IMR-90 (cell line): ENCODE data around the gene PRDM15. TPM values are rescaled to one million over a fixed set of nuclear protein-coding genes. Genes with fewer than 3 reads are reported as not detected.

ENCODE experiments used
- ATAC-seq: fragments of 200-7000 bp; cut with Tn5 transposase; 2 replicates; pipeline ENCODE4 v1.9.1; 2020; ENCODE audit warnings: low read depth, mild to moderate bottlenecking, moderate library complexity
- BruUV-seq: library from RNA; stranded (reverse); fragments of 400-500 nt; replicated peaks from 2 replicates; lab custom pipeline; 2021; lab: Mats Ljungman, UMichigan
- CTCF ChIA-PET: fragments of 300-600 bp; formaldehyde crosslinking; extraction: SDS; loops from one replicate; lab custom pipeline; 2021; ENCODE audit warnings: antibody characterized with exemption; lab: Yijun Ruan, JAX
- POLR2A ChIA-PET: fragments of 300-600 bp; sonication (Branson Sonifier 250); formaldehyde crosslinking; loops from one replicate; lab custom pipeline; 2022; ENCODE audit warnings: antibody characterized with exemption; ENCODE audit not compliant: unreplicated experiment; lab: Charles Lee
- DNase-seq: peaks from one replicate; pipeline ENCODE4 v3.0.0; 2013
- H2AFZ ChIP-seq: replicated peaks from 2 replicates; pipeline ENCODE3; 2013; ENCODE audit warnings: low read length, mild to moderate bottlenecking; ENCODE audit not compliant: poor library complexity
- H2AK5ac ChIP-seq: 2 replicates; pipeline ENCODE4 v1.6.1; 2013; ENCODE audit warnings: low read depth, low read length, inconsistent platforms
- H2AK9ac ChIP-seq: replicated peaks from 2 replicates; pipeline ENCODE3; 2013; ENCODE audit warnings: mild to moderate bottlenecking, low read depth, low read length, moderate library complexity; ENCODE audit not compliant: poor library complexity
- H2BK120ac ChIP-seq: 2 replicates; pipeline ENCODE4 v1.6.1; 2013; ENCODE audit warnings: low read depth, low read length, inconsistent platforms
- H2BK15ac ChIP-seq: 3 replicates; pipeline ENCODE4 v1.6.1; 2013; ENCODE audit warnings: low read depth, low read length, inconsistent platforms
- H2BK20ac ChIP-seq: 2 replicates; pipeline ENCODE4 v1.6.1; 2013; ENCODE audit warnings: low read depth, mild to moderate bottlenecking, inconsistent platforms, low read length, moderate library complexity
- H2BK5ac ChIP-seq: 2 replicates; pipeline ENCODE4 v1.6.1; 2013; ENCODE audit warnings: mild to moderate bottlenecking, low read depth, low read length, inconsistent platforms; ENCODE audit not compliant: poor library complexity, severe bottlenecking
- H3K14ac ChIP-seq: replicated peaks from 2 replicates; pipeline ENCODE4 v1.6.1; 2013; ENCODE audit warnings: low read depth, low read length, inconsistent platforms
- H3K18ac ChIP-seq: 2 replicates; pipeline ENCODE4 v1.6.1; 2013; ENCODE audit warnings: low read depth, low read length, control low read depth
- H3K23ac ChIP-seq: 2 replicates; pipeline ENCODE4 v1.6.1; 2013; ENCODE audit warnings: low read depth, low read length, inconsistent platforms
- H3K27ac ChIP-seq: 2 replicates; pipeline ENCODE4 v1.5.1; 2013; ENCODE audit warnings: mild to moderate bottlenecking, control low read depth, low read length; ENCODE audit not compliant: insufficient read depth
- H3K27me3 ChIP-seq: 2 replicates; pipeline ENCODE4 v1.6.1; 2013; ENCODE audit warnings: low read length; ENCODE audit not compliant: control insufficient read depth, insufficient read depth
- H3K36me3 ChIP-seq: 2 replicates; pipeline ENCODE4 v1.6.1; 2013; ENCODE audit warnings: low read length, mixed read lengths; ENCODE audit not compliant: control insufficient read depth, insufficient read depth
- H3K4ac ChIP-seq: 2 replicates; pipeline ENCODE4 v1.6.1; 2013; ENCODE audit warnings: low read depth, low read length, inconsistent platforms
- H3K4me1 ChIP-seq: 2 replicates; pipeline ENCODE4 v1.6.1; 2013; ENCODE audit warnings: low read length, mixed read lengths; ENCODE audit not compliant: control insufficient read depth, insufficient read depth
- H3K4me2 ChIP-seq: 2 replicates; pipeline ENCODE4 v1.6.1; 2013; ENCODE audit warnings: low read depth, mild to moderate bottlenecking, control low read depth, low read length, moderate library complexity
- H3K4me3 ChIP-seq: 2 replicates; pipeline ENCODE4 v1.5.1; 2013; ENCODE audit warnings: low read depth, mild to moderate bottlenecking, control low read depth, low read length, moderate library complexity; ENCODE audit not compliant: insufficient read depth
- H3K56ac ChIP-seq: 2 replicates; pipeline ENCODE4 v1.6.1; 2013; ENCODE audit warnings: low read length, inconsistent platforms; ENCODE audit not compliant: insufficient read depth; ENCODE audit errors: extremely low read depth
- H3K79me1 ChIP-seq, 2 experiments: 2 replicates each; pipeline ENCODE4 v1.6.1; 2013; ENCODE audit warnings: low read length in 2 of 2, inconsistent platforms in 1 of 2, low read depth in 1 of 2
- H3K9ac ChIP-seq: 2 replicates; pipeline ENCODE4 v1.6.1; 2013; ENCODE audit warnings: low read depth, low read length, control low read depth
- H3K9me1 ChIP-seq: 2 replicates; pipeline ENCODE4 v1.6.1; 2013; ENCODE audit warnings: low read length, inconsistent platforms; ENCODE audit not compliant: insufficient read depth
- H3K9me3 ChIP-seq: 2 replicates; pipeline ENCODE4 v1.6.1; 2013; ENCODE audit warnings: low read length; ENCODE audit not compliant: control insufficient read depth, insufficient read depth
- H4K20me1 ChIP-seq: 2 replicates; pipeline ENCODE4 v1.6.1; 2013; ENCODE audit warnings: low read length, inconsistent platforms; ENCODE audit not compliant: insufficient read depth
- H4K5ac ChIP-seq: 2 replicates; pipeline ENCODE4 v1.6.1; 2013; ENCODE audit warnings: mild to moderate bottlenecking, low read depth, low read length, control low read depth
- H4K8ac ChIP-seq, 2 experiments: 2 replicates each; pipeline ENCODE4 v1.6.1; 2013; ENCODE audit warnings: low read depth in 2 of 2, low read length in 2 of 2, control low read depth in 1 of 2, inconsistent platforms in 1 of 2
- H4K91ac ChIP-seq: 2 replicates; pipeline ENCODE4 v1.6.1; 2013; ENCODE audit warnings: low read depth, low read length, inconsistent platforms; ENCODE audit not compliant: insufficient read depth
- FOS ChIP-seq: fragments of 150-350 bp; IDR thresholded peaks from 2 replicates; pipeline ENCODE4 v1.6.1; 2016; ENCODE audit warnings: low read depth, low read length
- MAZ ChIP-seq: IDR thresholded peaks from 2 replicates; pipeline ENCODE4 v1.6.1; 2012; ENCODE audit warnings: low read depth, mild to moderate bottlenecking, low read length, improper control_type of control experiment, moderate library complexity, borderline replicate concordance
- MXI1 ChIP-seq: IDR thresholded peaks from 2 replicates; pipeline ENCODE4 v1.6.1; 2012; ENCODE audit warnings: low read depth, mild to moderate bottlenecking, low read length, moderate library complexity, borderline replicate concordance
- NFE2L2 ChIP-seq: fragments of 150-350 bp; IDR thresholded peaks from 2 replicates; pipeline ENCODE4 v1.6.1; 2016; ENCODE audit warnings: low read depth, mild to moderate bottlenecking, low read length
- POLR2A ChIP-seq: IDR thresholded peaks from 2 replicates; pipeline ENCODE4 v1.6.1; 2012; ENCODE audit warnings: mild to moderate bottlenecking, low read depth, low read length
- RAD21 ChIP-seq: IDR thresholded peaks from 2 replicates; pipeline ENCODE4 v1.6.1; 2012; ENCODE audit warnings: low read length, improper control_type of control experiment
- RCOR1 ChIP-seq: IDR thresholded peaks from 2 replicates; pipeline ENCODE4 v1.6.1; 2012; ENCODE audit warnings: mild to moderate bottlenecking, low read length, improper control_type of control experiment; ENCODE audit not compliant: insufficient replicate concordance
- WGBS, 2 experiments: methylation state at CpG; one replicate each; pipeline versions ENCODE4 v1.1.5 to v1.1.7; 2013; ENCODE audit warnings: missing lambda C conversion rate in 2 of 2; ENCODE audit not compliant: insufficient read length in 1 of 2; ENCODE audit errors: extremely low coverage in 2 of 2; 5-methylcytosine and 5-hydroxymethylcytosine counted together
- dilution Hi-C: fragments of 300-500 bp; cut with HindIII; formaldehyde crosslinking; loops from one replicate; pipeline ENCODE4 v1.14.3; 2018; ENCODE audit warnings: low sequenced_read_pairs; ENCODE audit not compliant: unreplicated experiment
- in situ Hi-C: fragments of 300-500 bp; cut with MboI; formaldehyde crosslinking; loops from 3 replicates; pipeline ENCODE4 v1.14.3; 2019; ENCODE audit warnings: low sequenced_read_pairs, inconsistent platforms, mixed read lengths
- intact Hi-C: fragments of 100-400 bp; cut with micrococcal nuclease; formaldehyde crosslinking; loops from 2 replicates; pipeline ENCODE4 v1.10.0; 2022
- polyA plus RNA-seq, 3 experiments: library from polyadenylated mRNA; depleted of rRNA; stranded (reverse); fragments of >200 nt; gene quantifications; 2 replicates each; pipeline ENCODE4 v1.2.3, GENCODE V29; 2012; ENCODE audit warnings: low replicate concordance in 1 of 3
- total RNA-seq: library from RNA; depleted of rRNA; stranded (reverse); fragments of >200 nt; gene quantifications from 2 replicates; pipeline ENCODE4 v1.2.3, GENCODE V29; 2012
- TF ChIP-seq, protein P1 (sequence below): conservative IDR thresholded peaks from 2 replicates; pipeline ENCODE4 v1.5.1; 2012; ENCODE audit warnings: mild to moderate bottlenecking, low read depth, low read length, improper control_type of control experiment

PRDM15 gene
- total and polyA plus RNA-seq, 2 of the 4 experiments (the other 2 are of a cell fraction), result 7.3 to 8.8 TPM

DNA sequence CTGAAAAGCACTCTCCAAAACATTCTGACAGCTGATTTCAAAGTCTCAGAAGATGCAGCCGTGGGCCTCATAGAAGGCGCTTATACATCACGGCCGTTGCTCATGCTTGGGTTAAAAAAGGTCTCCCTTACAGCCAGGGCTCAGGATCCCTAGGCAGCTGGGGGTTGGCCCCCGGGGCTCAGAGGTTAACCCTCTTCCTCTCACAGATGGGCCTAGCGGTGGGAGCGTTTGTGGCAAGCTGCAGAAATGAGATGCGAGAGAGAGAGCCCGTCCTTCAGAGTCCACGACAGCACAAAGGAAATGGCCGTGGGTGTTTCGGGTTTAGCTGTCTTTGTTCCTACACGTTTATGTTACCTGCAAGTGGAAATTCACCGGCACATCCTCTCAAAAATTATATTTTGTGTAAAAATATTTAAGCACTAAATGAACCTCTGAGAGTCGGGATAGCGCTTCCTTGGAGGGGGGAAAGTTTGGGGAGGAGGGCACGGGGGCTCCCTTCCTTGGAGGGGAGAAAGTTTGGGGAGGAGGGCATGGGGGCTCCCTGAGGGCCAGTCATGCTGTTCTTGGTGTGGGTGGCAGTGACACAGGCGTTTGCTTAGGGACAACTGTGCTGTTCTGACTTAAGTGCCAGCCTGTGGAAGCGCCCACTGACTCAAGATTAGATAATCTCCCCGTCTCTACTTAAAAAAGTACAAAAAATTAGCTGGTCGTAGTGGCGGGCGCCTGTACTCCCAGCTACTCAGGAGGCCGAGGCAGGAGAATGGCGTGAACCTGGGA, 20.5 kb upstream of the PRDM15 start:
- no peak for TF ChIP-seq RCOR1
- TF ChIP-seq, protein P1, sequence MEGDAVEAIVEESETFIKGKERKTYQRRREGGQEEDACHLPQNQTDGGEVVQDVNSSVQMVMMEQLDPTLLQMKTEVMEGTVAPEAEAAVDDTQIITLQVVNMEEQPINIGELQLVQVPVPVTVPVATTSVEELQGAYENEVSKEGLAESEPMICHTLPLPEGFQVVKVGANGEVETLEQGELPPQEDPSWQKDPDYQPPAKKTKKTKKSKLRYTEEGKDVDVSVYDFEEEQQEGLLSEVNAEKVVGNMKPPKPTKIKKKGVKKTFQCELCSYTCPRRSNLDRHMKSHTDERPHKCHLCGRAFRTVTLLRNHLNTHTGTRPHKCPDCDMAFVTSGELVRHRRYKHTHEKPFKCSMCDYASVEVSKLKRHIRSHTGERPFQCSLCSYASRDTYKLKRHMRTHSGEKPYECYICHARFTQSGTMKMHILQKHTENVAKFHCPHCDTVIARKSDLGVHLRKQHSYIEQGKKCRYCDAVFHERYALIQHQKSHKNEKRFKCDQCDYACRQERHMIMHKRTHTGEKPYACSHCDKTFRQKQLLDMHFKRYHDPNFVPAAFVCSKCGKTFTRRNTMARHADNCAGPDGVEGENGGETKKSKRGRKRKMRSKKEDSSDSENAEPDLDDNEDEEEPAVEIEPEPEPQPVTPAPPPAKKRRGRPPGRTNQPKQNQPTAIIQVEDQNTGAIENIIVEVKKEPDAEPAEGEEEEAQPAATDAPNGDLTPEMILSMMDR, result no peak
- no peak for TF ChIP-seq RAD21
- no peak for TF ChIP-seq POLR2A
- no peak for TF ChIP-seq MXI1
- TF ChIP-seq MAZ, result no peak
- TF ChIP-seq FOS, result no peak
- no peak for TF ChIP-seq NFE2L2
- H2AK9ac ChIP-seq, result no peak overlapping the region
- no peak overlapping the region for H3K27ac ChIP-seq
- peaks cover 4 to 7% of the 10 kb centered on the region in 2 experiments; a peak in 2 of 4 replicates for H3K79me1 ChIP-seq
- no peaks in the 10 kb centered on the region for H3K9me3 ChIP-seq
- no peak overlapping the region for H3K14ac ChIP-seq
- intact Hi-C loops (no loop called here), dilution Hi-C loops (no loop called here), in situ Hi-C loops (no loop called here)
- DNase-seq (no peak), ATAC-seq (no peak)
- H4K8ac ChIP-seq, result no peak overlapping the region
- H3K4me3 ChIP-seq, result no peak overlapping the region
- no peak overlapping the region for H2AFZ ChIP-seq
- H3K56ac ChIP-seq, result no peak overlapping the region
- H3K4me2 ChIP-seq, result no peak overlapping the region
- ChIA-PET POLR2A (no interaction called here), CTCF (no interaction called here)
- H3K27me3 ChIP-seq, result no peaks in the 10 kb centered on the region
- WGBS, 2 experiments, result 100% methylated on average over 4 of the region's 25 CpGs; no CpG with 5 or more reads in 1 of the 2 experiments
- H2BK120ac ChIP-seq, result no peak overlapping the region
- peaks cover 30% of the 10 kb centered on the region for H3K36me3 ChIP-seq
- peaks cover 6% of the 10 kb centered on the region for H4K20me1 ChIP-seq
- H2BK15ac ChIP-seq, result no peak overlapping the region
- H2BK20ac ChIP-seq, result no peak overlapping the region
- H3K18ac ChIP-seq, result no peak overlapping the region
- H3K9ac ChIP-seq, result no peak overlapping the region
- peaks cover 17% of the 10 kb centered on the region for H3K9me1 ChIP-seq
- H4K91ac ChIP-seq, result no peak overlapping the region
- H3K23ac ChIP-seq, result no peak overlapping the region
- peaks cover 14% of the 10 kb centered on the region for H3K4me1 ChIP-seq
- BruUV-seq, result no TSS peak
- no peak overlapping the region for H2AK5ac ChIP-seq
- H2BK5ac ChIP-seq, result no peak overlapping the region
- no peak overlapping the region for H3K4ac ChIP-seq
- H4K5ac ChIP-seq, result no peak overlapping the region
